Peyer's patch (tissue), 4 donors: Measurements from ENCODE around the gene EGR1. TPM values are rescaled to one million over a fixed set of nuclear protein-coding genes. Genes with fewer than 3 reads are reported as not detected.

Source experiments
- DNase-seq, 3 donors: peaks; one replicate each; pipeline ENCODE4 v3.0.0-alpha.2; 2017 to 2019
- H3K27ac ChIP-seq, 4 donors: fragments of 200-600 bp; sonication (generic); one replicate each; pipeline ENCODE4 v1.5.1; 2016 to 2019
- H3K27me3 ChIP-seq, 2 donors: fragments of 200-600 bp; sonication (generic); one replicate each; pipeline ENCODE4 v1.5.1; 2019
- H3K36me3 ChIP-seq, 3 donors: fragments of 200-600 bp; sonication (generic); one replicate each; pipeline ENCODE4 v1.5.1; 2016 to 2019
- H3K4me1 ChIP-seq, 4 donors: fragments of 200-600 bp; sonication (generic); one replicate each; pipeline ENCODE4 v1.5.1; 2016 to 2019
- H3K4me3 ChIP-seq, 4 donors: fragments of 200-600 bp; sonication (generic); 1 replicate in 3 of 4; 2 replicates in 1 of 4; pipeline ENCODE4 v1.5.1; 2016 to 2019; ENCODE audit warnings: mild to moderate bottlenecking in 1 of 4
- H3K9me3 ChIP-seq, 4 donors: fragments of 200-600 bp; sonication (generic); one replicate each; pipeline ENCODE4 v1.5.1; 2016 to 2019; ENCODE audit warnings: mild to moderate bottlenecking in 1 of 4
- CTCF ChIP-seq, 6 experiments: fragments of 450-650 bp in 4 of 6; fragments of 200-600 bp in 2 of 6; sonication (generic) in 1 of 6; IDR thresholded peaks; one replicate each; pipeline ENCODE4 v1.5.1; 2017 to 2019; ENCODE audit warnings: antibody characterized with exemption in 6 of 6, mild to moderate bottlenecking in 3 of 6, moderate library complexity in 1 of 6
- POLR2A ChIP-seq, 2 donors: fragments of 450-650 bp; IDR thresholded peaks; one replicate each; pipeline ENCODE4 v1.5.1; 2017; ENCODE audit warnings: antibody characterized with exemption in 2 of 2, mild to moderate bottlenecking in 2 of 2, moderate library complexity in 2 of 2
- total RNA-seq, 4 donors: library from RNA; depleted of rRNA; stranded (reverse); fragments of >200 nt; gene quantifications; one replicate each; pipeline ENCODE4 v1.1.0, GENCODE V29; 2016

EGR1 gene
- total RNA-seq, 4 donors from 2014 or later: 5.3 to 109 (median 11.4) TPM

- Histone ChIP-seq H3K36me3 (no peaks in the 10 kb centered on the region), H3K27me3 (no peaks in the 10 kb centered on the region), H3K9me3 (no peaks in the 10 kb centered on the region), H3K27ac (peak overlapping the region in 3 of 4 donors; percentile 4 to 97 (median 96)), H3K4me1 (peaks cover 0 to 32% (median 7%) of the 10 kb centered on the region in 4 donors), H3K4me3 (peak overlapping the region; percentile 78 to 93 (median 88))
- peak in 1 of 3 donors; percentile 60 for DNase-seq
- TF ChIP-seq POLR2A (IDR thresholded peaks at IDR 0.05): no peak
- TF ChIP-seq CTCF (IDR thresholded peaks at IDR 0.05): no peak
Observed at GRCh38 chr5:138466125-138466899, 1.0 kb downstream of the EGR1 start.

- TF ChIP-seq POLR2A (IDR thresholded peaks at IDR 0.05): no peak
- TF ChIP-seq CTCF (IDR thresholded peaks at IDR 0.05): no peak
- no peaks in the 10 kb centered on the region for H3K9me3 ChIP-seq
- no peaks in the 10 kb centered on the region for H3K36me3 ChIP-seq
- no peak for DNase-seq
- peak overlapping the region; percentile 78 to 93 (median 88) for H3K4me3 ChIP-seq
- H3K27ac ChIP-seq: peak overlapping the region in 2 of 4 donors; percentile 17 to 97
- peaks cover 0 to 32% (median 7%) of the 10 kb centered on the region in 4 donors for H3K4me1 ChIP-seq
- H3K27me3 ChIP-seq: no peaks in the 10 kb centered on the region
Observed at GRCh38 chr5:138466900-138467710, 1.8 kb downstream of the EGR1 start.

GRCh38 chr5:138467711-138468132 lies 2.4 kb downstream of the EGR1 start:
- peaks cover 0 to 32% (median 7%) of the 10 kb centered on the region in 4 donors for H3K4me1 ChIP-seq
- H3K4me3 ChIP-seq: peak overlapping the region in 2 of 4 donors; percentile 78 to 93
- no peaks in the 10 kb centered on the region for H3K27me3 ChIP-seq
- TF ChIP-seq POLR2A (IDR thresholded peaks at IDR 0.05) (no peak), CTCF (IDR thresholded peaks at IDR 0.05) (no peak)
- no peaks in the 10 kb centered on the region for H3K9me3 ChIP-seq
- H3K36me3 ChIP-seq: no peaks in the 10 kb centered on the region
- no peak for DNase-seq
- no peak overlapping the region for H3K27ac ChIP-seq

GRCh38 chr5:138468133-138468965 lies 3.1 kb downstream of the EGR1 start:
- Histone ChIP-seq H3K36me3 (no peaks in the 10 kb centered on the region), H3K4me3 (no peak overlapping the region), H3K9me3 (no peaks in the 10 kb centered on the region), H3K27ac (no peak overlapping the region), H3K4me1 (peaks cover 0 to 29% (median 7%) of the 10 kb centered on the region in 4 donors), H3K27me3 (no peaks in the 10 kb centered on the region)
- no peak for TF ChIP-seq CTCF (IDR thresholded peaks at IDR 0.05)
- no peak for TF ChIP-seq POLR2A (IDR thresholded peaks at IDR 0.05)
- no peak for DNase-seq

GRCh38 chr5:138468966-138469539 lies 3.8 kb downstream of the EGR1 start:
- TF ChIP-seq POLR2A (IDR thresholded peaks at IDR 0.05) (peak in 1 of 2 donors; percentile 11), CTCF (IDR thresholded peaks at IDR 0.05) (no peak)
- H3K27ac ChIP-seq: no peak overlapping the region
- H3K4me1 ChIP-seq: peaks cover 0 to 27% (median 5%) of the 10 kb centered on the region in 4 donors
- H3K4me3 ChIP-seq: no peak overlapping the region
- no peak for DNase-seq
- H3K27me3 ChIP-seq: no peaks in the 10 kb centered on the region
- no peaks in the 10 kb centered on the region for H3K9me3 ChIP-seq
- no peaks in the 10 kb centered on the region for H3K36me3 ChIP-seq
